ENCODE results near the gene CYP1B1. TPM values are rescaled to one million over a fixed set of nuclear protein-coding genes. Genes with fewer than 3 reads are reported as not detected.
"Not testable (repeated sequence)": the region's sequence is repeated elsewhere in the genome, so short reads cannot be mapped to it uniquely, and the experiment has no call there.

The CYP1B1 gene
- total RNA-seq, 1 experiment from 2014 or later: 29.9 TPM

DNA sequence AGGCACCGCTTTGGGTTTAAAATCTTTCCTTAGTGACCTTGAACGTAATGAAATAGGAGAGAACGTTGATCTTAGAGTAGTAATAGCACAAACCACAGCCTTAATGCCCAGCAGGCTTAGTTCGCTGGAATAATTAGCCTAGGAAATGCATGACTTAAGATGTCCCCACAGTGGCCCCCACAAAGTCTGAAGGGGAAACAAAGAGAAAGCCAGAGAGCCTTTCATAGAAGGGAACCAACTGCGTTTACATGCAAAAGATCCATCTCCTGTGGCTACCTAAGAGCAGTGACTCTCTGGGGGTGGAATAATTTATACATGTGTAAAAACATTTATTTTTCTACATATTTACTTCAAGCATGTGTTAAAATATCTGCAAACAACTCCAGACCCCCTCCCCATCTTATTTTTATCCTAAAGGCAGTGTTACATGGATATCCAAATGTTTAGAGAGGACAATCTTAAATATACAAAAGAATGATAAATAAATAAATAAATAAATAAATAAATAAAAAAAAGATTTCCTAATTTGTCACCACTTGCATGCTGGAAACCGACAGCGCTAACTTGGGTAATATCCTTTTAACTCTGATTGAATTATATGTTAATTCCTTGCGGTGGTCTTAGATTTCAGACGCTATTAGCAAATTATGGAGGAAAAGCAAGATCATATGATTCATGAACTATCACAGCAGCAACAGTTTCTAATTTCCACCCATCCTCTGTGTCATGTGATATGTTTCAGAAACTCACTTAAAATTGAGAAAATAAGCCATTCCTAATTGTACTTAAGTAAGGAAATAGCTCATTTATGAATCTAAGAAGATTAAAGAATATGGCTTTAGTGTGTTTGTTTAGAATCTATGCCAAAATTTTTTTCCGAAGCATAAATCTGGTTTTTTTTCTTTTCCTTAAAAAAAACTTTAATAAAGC, 23.4 kb upstream of the CYP1B1 start:
- DNase-seq (ENCODE audit: low spot score): peak; percentile 12

DNA sequence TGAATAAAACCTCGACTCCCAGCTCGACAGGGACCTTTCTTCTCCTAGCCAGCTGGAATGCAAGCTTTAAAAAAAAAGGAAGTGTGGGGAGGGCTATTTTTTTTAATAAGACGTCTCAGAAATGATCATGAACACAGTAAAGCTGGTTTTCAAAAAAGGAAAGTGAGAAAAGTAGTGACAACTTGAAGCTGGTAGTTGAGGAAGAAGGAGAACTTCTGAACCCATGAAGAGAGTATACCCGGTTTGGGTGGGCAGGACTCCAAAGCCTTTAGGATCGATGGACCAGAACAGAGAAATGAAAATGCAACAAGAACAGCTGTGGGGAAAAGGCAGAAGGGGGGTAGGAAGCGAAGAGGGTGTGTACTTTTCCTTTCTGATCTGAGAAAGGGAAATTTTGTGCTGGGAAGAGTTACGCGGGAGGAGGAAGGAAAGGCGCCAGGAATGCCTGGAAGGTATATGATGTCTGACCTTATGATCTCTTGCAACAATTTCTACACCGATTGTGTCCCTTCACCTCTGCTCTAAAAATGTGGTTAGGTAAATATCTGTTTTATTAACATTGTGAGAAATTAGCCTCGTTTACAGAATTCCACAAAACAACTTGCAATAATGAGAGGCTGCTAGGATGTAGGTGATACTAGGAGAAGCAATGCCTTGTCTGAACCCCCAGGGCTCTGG, 22.6 kb upstream of the CYP1B1 start:
- DNase-seq (ENCODE audit: low spot score): peak; percentile 13

DNA sequence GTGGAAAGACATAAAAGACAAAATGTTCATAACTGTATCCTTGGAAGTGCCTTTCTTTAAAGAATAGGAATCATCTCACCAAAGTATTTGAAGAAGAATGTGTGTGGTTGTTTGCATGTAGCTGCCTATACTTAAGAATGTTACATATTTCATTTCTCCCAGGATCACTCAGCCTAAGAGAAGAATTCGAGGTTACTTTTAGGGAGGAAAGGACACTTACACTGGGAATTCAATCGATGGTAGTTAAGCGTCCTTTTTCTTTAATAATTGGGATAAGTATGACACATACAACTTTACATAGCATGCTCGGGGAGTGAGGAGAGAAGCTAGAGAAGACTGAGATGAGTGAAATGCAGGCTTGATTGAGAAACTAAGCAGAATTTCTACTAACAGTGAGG, 22.0 kb upstream of the CYP1B1 start:
- no peak for DNase-seq (ENCODE audit: low spot score)

DNA sequence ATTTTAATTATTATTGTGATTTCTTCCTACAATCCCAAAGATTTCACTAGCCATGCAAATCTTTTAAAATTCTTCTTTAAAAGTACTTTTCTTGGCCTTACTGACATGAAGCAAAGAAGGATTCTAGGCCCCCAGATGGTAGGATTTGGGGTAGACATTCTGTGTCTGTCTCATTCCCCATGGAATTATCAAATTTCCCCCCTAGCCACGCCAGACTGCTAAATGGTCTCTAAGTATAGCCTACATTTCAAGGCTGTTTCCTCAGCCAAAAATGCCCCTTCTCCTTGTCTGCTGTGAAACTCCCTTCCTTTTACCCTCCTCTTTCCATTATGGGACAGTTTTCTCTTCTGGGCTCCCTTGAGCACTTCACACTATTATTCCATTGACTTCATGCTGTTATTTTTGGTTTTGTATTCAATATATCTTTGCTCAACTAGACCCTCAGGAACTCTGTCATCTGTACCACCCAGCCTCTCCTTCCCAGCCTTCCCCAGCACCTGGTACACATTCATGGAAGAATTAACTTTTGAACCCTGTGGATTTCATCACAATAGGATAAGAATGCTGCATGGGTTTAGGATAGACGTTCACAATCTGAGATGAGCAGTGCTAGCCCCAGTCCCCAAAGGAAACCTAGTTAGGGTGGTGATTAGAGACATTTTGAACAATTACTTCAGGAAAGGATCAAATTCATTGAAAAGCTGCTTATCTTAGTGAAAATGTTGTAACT, 21.5 kb upstream of the CYP1B1 start:
- no peak for DNase-seq (ENCODE audit: low spot score)

DNA sequence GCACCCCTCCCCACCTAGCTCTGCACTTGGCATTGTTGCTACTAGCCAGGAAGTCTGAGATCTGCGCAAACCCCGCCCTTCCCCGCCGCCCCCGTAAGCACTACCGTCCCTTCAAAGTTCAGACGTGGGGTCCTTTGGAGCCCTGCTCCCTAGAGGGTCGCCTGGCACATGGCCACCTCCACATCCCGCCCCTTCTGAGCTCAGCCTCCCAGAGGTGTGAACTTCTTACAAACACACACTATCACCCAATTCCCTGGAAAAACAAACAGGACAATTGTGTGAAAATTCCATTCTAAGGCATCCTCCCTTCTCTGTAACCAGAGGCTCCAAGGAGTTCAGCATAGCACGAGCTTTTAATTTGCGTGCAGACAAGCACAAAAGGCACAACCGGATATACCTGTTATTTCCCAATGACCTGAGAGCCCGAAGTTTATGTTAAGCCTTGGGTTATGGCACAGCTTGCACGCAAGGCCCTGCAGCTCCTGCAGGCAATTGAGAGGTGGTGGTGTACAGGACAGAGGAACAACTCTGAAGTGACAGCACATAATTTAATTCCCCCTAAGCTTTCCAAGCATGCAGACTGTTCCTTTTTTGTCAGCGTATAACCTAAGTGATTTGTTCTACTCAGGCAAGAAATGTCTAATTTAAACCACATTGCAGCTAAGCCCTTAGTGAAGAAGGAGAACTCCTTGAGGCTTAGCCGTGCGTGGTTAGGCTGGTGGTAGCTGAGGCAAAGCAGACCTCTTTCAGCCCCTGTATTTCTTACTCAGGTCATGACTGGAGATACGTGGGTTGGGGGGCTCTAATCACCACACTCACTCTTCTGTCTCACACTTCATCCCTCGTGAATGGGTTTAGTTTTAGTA, 20.3 kb upstream of the CYP1B1 start:
- peak; percentile 89 for DNase-seq (ENCODE audit: low spot score)

DNA sequence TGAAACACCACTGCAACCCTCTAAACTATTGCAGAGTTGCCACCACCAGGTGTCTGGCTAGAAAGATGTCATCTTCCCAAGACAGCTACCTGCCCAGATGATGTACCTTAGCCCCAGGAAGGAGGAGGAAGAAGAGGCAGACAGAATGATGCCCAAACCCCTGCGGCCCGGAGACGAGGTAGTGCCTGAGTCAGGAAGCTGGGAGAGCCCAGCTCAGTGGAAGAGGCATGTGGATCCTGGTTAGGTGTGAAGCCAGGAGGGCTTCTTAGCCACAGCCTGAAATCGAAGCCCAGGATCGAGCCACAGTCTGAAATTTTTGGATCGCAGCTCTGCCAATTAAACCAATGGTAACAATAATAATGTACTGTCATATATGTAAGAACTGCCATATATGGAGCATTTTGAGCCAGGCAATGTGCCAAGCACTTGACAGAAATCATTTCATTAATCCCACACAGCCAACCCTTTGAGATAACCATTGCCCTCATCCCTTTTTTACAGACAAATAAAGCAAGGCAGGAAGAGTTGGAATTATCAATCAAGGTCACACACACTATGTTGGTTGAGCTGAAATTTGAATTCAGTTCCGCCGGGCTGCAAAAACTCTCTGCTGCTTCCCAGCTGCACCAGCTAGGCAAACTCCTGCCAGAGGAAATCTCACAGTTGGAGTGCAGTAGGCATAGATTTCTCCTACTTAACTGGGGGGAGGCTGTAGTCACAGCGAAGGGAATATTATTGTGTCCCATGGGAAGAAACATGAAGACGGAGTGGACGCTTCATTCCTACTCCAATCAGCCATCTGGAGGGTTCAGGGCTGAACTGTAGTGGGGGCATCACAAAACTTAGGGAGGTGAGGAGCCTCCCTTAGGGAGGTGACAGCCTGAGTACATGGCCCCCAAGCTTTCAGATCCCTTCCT, 19.4 kb upstream of the CYP1B1 start:
- DNase-seq (ENCODE audit: low spot score): peak; percentile 28

DNA sequence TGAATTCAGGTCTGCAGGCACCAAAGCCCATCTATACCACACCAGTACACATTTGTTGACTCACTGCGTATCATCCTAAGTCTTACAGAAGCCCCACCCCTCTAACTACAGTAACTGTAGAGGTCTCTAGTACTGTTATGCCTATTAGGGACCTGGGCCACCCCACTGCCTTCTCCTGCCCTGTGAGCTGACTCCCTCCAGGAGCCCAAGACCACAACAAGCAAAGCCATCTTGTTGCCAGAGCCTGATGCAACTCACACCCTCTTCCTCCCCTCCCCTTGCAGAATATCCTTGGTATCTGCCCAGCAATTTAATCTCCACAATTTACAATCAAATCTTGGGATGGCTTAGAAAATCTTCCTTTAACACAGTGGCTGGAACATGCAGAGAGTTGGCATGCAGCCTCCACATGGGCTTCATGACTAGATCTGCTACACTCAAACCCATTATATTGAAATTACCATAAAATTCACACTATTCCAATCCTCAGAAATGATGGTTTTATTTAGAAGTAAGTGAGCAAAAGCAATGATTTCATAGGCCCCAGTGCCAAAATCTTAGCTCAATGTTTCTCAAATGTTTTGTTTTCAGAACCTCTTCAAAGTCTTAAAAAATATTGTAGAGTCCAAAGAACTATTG, 17.7 kb upstream of the CYP1B1 start:
- DNase-seq (ENCODE audit: low spot score): peak; percentile 27

DNA sequence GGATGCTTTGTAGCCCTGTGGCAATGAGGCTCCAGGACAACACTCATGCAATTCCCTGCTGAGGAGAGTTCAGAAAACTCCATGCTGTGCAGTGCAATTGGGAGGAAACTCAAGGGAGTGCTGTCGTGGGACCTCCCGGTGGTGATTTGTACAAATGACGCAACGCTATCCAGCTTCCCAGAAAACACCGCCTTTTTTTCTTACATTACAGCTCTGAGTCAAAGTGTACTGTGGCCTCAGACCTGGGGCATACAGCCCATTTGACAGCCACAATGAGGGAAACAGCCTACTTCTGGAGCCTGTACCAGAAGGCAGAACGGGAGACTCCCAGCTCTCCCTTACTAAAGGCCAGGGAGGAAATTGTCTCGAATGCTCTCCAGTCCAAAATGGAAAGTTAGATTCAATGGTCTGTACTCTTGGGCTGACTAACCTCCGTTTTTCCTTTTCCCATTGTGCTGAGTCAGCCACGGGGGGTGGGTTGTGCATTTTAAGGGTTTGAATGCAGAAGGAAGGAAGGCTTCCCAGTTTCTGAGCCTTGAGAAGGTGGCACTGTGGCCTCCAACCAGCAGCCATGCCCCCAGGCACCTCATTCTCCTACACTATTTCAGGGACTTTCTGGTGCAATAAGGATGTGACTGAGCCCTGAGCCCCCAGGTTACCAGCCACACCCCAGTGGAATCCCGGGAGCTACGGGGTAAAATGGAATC, 16.4 kb upstream of the CYP1B1 start:
- DNase-seq (ENCODE audit: low spot score): peak; percentile 42

DNA sequence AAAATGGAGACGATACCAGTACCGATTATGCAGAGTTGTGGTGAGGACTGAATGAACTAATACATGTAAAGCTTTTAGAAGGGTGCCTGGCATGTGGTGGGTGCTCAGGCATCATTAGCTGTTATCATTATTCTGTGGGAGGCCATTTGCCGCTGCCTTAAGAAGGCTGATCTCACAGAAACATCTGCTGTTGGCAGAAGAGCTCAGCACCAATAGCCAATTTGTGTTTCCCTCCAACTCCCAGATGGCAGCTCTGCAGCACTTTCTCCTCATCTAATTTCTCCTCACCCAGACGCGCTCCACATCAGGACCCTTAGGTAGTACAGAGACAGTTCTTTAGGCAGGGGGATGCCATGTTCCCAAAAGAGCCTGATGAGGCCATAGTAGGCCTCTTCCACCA, 15.8 kb upstream of the CYP1B1 start:
- DNase-seq (ENCODE audit: low spot score): no peak

DNA sequence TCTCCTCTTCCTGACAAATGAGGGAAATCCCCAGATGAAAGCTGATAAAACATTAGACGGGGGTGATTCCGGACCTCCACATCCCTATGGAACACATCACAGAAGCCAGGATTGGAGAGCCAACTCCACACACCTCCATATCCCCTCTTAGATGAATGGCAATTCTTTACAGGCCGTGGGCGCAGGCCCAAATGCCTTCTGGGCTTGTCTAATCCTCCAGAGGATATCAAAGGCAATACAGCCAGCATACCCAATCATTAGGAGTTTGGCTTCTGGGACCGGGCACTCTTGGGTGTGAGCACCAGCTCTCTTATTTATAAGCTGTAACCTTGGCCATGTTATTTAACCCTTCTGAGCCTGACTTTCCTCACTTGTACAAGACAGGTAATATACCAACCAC, 15.0 kb upstream of the CYP1B1 start:
- DNase-seq (ENCODE audit: low spot score): no peak

DNA sequence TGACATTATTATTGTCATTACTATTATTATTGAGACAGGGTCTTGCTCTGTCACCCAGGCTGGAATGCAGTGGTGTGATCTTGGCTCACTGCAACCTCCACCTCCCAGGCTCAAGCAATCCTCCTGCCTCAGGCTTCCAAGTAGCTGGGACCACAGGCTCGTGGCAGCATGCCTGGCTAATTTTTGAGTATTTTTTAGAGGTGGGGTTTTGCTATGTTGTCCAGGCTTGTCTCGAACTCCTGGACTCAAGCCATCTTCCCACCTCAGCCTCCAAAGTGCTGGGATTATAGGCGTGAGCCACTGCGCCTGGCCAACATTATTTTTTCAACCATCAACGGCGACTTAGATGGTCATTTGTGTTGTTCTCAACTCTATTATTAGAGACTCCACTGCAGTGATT, 14.3 kb upstream of the CYP1B1 start:
- not testable (repeated sequence) for DNase-seq (ENCODE audit: low spot score)

DNA sequence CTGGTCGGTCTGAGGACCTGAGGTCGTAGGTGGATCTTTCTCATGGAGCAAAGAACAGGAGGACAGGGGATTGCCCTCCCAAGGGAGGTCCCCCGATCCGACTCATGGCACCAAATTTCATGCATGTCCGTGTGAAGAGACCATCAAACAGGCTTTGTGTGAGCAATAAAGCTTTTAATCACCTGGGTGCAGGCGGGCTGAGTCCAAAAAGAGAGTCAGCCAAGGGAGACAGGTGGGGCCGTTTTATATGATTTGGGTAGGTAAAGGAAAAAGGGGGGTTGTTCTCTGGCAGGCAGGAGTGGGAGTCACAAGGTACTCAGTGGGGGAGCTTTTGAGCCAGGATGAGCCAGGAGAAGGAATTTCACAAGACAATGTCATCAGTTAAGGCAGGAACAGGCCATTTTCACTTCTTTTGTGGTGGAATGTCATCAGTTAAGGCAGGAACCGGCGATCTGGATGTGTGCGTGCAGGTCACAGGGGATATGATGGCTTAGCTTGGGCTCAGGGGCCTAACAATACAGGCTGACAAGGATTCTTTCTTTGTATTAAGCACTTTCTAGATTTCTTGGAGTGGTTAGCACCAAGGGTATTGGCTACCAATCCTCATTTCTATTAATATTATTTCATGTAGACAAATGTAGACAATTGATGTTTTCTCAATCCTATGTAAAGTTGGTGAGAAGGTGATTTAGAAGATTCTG, 10.2 kb upstream of the CYP1B1 start:
- DNase-seq (ENCODE audit: low spot score): not testable (repeated sequence)

DNA sequence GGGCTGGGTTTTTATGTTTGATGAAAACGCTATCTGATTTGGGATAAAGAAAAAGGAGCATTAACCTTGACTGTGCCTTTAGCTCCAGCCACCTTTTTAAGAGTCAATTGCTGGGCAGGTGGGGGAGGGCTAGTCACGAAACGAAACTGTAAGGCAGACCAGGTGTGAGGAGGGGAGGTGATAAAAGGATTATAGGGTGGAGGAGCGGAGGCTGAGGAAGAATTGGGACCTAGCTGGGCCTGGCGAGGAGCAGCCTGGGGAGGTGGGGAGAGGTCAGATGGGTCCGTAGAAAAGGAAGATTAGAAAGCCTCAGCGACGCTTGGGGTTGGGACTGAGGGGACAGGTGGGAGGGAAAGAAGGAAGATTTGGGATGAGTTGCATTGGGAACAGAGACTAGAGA, 8.6 kb upstream of the CYP1B1 start:
- not testable (repeated sequence) for DNase-seq (ENCODE audit: low spot score)

DNA sequence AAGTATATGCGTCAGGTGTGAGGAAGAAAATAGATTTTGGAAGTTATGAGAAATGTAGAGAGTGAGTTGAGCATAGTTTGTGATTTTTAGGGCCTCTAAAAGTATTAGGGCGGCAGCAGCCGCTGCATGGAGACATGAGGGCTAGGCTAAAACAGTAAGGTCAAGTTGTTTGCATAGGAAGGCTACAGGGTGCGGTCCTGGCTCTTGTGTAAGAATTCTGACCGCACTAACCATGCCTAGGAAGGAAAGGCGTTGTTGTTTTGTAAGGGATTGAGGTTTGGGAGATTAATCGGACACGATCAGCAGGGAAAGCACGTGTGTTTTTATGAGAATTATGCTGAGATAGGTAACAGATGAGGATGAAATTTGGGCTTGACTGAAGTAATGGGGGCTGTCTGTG, 6.8 kb upstream of the CYP1B1 start:
- not testable (repeated sequence) for DNase-seq (ENCODE audit: low spot score)

DNA sequence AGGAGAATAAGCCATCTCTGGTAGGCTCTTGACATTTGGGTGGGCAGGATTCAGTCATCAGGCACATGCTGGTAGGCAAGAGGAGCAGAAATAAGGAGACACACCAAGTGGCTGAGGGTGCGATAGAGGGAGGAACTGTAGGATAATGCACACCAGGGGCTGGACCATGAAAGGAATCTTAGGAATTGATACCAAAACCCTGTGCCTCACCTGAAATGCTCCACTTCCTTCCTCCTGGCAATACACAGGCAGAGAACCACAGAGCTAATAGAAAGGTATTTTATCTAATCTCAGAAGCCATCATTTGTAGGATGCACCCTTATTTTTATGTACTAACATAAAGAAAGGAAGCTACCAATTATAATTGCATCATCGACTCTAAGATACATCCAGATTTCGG, 4.4 kb upstream of the CYP1B1 start:
- DNase-seq (ENCODE audit: low spot score): no peak

DNA sequence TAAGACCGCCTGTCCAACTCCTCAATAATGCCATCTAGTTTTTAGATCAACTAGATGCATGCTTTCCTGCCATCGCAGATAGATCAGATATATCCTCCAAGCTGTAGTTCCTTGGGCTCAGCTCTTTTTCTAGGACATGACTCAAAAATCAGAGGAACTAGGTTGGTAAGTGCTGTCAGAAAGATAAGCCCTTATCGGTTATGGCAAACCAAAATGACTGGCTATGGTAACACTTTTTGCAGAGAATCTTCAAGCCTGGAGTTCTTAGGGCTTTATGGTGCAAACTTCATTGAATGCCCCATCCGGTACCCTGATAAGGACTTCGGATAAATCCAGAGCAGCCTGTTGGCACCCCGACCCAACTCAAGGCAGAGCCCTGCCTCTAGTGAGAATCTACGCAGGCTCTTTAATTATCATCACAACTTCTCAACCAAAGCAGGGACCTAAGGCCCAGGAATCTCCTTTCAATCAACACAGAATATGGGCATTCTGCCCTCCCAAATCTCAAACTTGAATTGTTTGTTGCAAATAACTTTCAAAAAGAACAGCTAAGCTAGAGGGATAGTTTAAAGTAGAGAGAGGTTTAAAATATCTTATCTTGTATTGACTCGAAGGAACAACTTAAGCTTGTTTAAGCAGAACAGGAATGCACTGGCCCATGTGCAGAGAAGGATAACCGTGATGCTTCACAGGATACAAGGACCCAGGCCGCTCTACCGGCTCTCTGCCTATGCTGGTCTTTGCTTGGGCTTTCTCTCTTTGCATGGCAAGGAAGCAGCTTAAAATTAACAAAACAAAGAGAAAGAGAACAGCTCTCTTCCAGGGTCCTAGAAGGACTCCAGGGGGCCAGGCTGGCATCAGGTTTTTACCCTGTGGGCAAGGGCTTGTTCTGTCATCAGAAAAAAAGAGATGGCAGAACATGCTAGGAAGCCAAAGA, 3.4 kb upstream of the CYP1B1 start:
- no peak for DNase-seq (ENCODE audit: low spot score)

DNA sequence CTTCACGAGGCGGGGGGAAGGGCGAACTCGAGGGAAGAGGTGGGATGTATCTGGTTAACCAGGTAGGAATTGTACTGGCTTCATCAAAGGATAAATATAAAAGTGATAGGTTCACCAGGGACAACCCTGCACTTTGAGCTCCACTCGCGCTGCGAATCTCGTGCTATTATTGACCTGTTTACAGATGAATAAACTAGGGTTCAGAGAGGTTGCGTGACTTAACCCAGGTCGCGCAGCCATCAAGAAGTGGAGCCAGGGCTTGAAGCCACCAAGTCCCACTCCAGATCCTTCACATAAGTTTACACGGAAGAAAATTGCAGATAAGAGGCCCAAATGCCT, 1.4 kb upstream of the CYP1B1 start:
- DNase-seq (ENCODE audit: low spot score): no peak
